GM18508 (cell line): ENCODE results near the gene ZNF470.
A peak's percentile ranks its signal among the peaks of the same experiment; 100 is the strongest.

ENCODE experiments used
- ATAC-seq: cut with Tn5 transposase; IDR thresholded peaks from one replicate; pipeline ENCODE4 v1.9.1; 2021; ENCODE audit warnings: moderate number of reproducible peaks; ENCODE audit not compliant: insufficient read depth, unreplicated experiment

The ZNF470 gene

GRCh38 chr19:56567274-56568120 is at the start of gene ZNF470:
Gene ZNF470 (plus strand): TSS chr19:56567468. CDS start chr19:56570312, 2,844 bp downstream.
- ATAC-seq = peak; percentile 85

DNA sequence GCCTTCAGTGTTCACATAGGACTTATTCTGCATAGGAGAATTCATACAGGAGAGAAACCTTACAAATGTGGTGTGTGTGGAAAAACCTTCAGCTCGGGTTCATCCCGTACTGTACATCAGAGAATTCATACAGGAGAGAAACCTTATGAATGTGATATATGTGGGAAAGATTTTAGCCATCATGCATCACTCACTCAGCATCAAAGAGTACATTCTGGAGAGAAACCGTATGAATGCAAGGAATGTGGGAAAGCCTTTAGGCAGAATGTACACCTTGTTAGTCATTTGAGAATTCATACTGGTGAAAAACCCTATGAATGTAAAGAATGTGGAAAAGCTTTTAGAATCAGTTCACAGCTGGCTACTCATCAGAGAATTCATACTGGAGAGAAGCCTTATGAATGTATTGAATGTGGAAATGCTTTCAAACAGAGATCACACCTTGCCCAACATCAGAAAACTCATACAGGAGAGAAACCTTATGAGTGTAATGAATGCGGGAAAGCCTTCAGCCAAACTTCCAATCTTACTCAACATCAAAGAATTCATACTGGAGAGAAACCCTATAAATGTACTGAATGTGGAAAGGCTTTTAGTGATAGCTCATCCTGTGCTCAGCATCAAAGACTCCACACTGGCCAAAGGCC is 41.9 kb upstream of the ZNF470 start:
- ATAC-seq = no peak

DNA sequence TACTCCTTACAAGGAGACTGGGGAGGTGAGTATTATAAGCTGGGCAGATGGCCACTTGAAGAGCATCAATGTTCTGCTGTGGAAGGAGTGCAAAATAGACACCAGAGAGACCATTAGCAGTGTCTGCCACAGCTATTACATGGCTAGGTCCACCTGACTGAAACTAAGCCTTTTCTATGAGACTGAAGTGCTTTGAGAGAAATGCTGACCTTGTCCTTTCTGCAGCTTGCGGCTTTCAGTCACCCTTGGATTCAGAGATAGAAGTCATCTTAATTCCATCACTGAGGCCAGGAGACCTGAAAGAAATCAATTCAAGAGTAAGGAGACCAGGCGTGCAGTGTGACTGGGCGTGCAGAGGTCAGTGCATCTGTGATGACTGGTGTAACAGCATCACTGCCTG is 29.8 kb upstream of the ZNF470 start:
- ATAC-seq = no peak

- peak; percentile 63 for ATAC-seq
These were observed 29.0 kb upstream of the ZNF470 start for GRCh38 chr19:56538254-56538760.

DNA sequence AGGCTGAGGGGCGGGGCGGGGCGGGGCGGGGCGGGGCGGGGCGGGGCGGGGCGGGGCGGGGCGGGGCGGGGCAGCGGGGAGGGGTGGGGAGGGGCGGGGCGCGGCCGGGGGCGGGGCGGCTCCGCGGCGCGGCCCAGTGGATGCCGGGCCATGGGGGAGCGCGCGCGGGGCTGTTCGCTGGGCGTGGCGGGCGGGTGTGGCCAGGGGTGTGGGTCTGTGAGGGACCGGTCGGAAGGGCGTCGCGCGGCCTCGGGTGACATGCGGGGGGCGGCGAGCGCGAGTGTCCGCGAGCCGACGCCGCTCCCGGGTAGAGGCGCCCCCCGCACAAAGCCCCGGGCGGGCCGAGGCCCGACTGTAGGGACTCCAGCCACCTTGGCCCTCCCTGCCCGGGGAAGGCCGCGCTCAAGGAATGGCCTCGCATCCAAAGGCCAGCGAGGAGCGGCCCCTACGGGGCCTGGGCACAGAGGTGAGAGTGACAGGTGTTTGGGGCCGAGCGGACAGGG is 28.5 kb upstream of the ZNF470 start, which contains the start of gene ZFP28:
Gene ZFP28 (plus strand): TSS at position 188 of the 503 bp plus-strand sequence. CDS start 71 bp downstream, at position 259.
- no peak for ATAC-seq

GRCh38 chr19:56543776-56544175 is 23.5 kb upstream of the ZNF470 start:
- no peak for ATAC-seq

GRCh38 chr19:56547535-56547934 is 19.7 kb upstream of the ZNF470 start:
- no peak for ATAC-seq

DNA sequence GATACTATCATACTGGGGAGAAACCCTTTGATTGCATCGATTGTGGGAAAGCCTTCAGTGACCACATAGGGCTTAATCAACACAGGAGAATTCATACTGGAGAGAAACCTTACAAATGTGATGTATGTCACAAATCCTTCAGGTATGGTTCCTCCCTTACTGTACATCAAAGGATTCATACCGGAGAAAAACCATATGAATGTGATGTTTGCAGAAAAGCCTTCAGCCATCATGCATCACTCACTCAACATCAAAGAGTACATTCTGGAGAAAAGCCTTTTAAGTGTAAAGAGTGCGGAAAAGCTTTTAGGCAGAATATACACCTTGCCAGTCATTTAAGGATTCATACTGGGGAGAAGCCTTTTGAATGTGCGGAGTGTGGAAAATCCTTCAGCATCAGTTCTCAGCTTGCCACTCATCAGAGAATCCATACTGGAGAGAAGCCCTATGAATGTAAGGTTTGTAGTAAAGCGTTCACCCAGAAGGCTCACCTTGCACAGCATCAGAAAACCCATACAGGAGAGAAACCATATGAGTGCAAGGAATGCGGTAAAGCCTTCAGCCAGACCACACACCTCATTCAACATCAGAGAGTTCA is 12.9 kb upstream of the ZNF470 start:
- ATAC-seq = no peak

- ATAC-seq = no peak
These were observed 4.5 kb upstream of the ZNF470 start for GRCh38 chr19:56562766-56563165.

DNA sequence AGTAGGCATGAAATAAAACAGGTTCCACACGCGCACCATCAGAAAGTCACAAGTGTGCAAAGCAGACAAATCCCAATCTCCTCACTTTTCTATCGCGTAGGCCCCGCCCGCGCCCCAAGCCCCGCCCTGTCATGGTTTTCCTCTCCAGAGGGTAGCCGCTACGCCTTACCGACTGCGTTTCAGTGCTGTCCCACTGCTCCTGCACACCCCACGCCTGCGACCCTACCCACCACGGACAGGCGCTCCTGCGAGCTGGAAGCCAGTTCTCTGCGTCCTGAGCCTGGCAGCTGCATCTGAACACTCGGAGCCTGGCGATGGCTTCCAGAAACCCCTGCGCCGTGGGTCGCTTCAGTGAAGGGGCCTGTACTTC is 379 bp upstream of the ZNF470 start:
- ATAC-seq = peak; percentile 17

DNA sequence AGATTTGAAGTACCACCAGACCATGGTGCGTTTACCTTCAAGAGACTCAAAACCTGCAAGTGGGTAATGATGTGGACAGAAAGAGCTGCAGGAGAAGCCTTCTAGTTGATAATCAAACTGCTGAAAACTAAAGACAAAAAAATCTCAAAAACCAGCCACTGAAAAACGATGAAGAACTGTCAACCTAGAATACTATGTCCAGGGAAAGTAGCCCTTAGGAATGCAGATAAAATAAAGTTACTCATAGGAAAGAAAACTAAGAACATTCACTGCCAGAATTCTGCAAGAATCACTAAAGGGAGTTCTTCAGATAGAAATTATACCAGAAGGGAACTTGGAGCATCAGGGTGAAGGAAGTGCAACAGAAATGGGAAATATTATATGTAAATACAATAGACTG is 5.3 kb downstream of the ZNF470 start:
- ATAC-seq = no peak

DNA sequence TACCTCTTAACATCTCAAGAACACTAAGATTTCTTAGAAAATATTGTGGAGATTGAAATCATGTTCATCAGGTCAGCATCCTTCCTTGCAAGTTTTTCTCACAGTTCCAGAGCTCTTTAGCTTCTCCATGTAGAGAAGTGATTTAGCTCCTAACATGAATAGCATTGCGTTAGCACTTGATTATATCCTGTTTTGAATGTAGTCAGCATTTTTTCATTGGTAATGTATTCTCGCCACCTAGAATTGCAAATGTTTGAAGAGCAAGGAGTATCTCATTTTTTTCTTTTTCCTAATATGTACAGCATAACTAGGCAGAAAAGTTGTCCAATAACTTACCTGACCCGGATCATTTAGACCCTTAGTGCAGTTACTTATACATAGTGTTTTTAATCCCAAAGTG is 6.6 kb downstream of the ZNF470 start:
- ATAC-seq = no peak

GRCh38 chr19:56577719-56578602 is 10.7 kb downstream of the ZNF470 start:
- no peak for ATAC-seq

DNA sequence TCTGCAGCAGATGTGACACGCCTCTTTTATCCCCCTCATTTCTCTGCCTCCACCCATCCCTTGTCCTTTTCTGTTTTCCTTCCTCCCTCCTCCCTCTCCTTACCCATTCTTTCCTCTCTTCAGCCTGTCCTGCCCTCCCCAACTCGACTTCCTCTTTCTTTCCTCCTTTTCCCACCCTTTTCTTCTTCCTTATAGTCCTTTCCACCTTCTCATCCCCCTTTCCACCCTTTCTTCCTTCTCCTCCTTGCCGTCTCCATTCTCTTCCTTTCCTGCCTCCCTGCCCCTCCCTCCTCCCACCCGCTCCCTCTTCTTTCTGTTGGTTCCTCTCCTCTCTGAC is 27.1 kb downstream of the ZNF470 start:
- no peak for ATAC-seq

DNA sequence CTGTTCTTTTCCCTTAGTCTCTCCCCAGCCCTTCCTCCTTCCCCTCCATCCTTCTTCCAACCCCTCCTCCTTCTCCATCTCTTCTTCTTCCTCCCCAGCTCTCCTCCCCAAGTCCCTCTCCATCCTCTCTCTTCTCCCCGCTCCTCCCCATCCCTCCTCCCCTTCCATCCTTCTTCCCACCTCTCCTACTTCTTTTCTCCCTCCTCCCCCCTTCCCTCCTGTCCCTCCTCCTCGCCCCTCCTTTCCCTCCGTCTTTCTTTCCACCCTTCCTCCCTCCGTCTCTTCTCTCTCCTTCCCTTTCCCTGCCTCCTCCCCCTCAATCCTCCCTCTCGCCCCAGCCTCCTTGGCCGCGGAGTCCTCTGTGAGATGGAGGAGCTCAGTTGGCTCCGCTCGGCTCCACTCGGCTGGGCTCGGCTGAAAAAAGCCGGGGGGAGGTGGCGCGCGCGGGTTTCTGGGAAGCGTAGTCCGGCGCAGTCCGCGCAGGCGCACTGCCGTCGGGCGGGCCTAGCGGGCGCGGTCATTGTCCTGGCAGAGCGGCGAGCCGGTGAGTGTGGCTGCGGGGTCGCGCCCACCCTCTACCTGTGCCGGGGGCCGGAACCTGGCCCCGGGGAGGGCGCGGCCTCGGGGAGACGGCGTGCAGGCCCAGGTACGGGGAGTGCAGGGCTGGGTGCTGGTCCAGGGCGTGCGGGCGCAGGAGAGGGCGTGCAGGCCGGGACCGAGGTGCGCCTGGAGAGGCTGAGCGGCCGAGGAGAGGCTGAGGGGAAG is 27.7 kb downstream of the ZNF470 start, which contains the start of gene ZNF71:
Gene ZNF71 (plus strand): TSS at position 520 of the 765 bp plus-strand sequence. CDS start 6,257 bp downstream, outside the sequence.
- ATAC-seq = no peak

DNA sequence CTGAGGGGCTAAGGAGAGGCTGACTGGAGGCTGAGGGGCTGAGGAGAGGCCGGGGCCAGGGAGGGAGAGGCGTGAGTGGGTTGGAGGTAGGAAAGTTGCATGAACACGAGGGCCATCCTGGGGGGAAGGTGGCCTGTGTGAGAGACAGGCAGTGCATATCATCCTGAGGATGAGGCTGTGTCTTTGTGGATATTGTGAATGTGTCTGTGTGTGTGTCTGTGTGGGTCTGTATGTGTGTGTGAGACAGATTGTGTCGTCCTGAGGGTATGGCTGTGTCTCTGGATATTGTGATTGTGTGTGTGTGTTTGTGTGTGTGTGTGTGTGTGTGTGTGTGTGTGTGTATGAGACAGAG is 28.3 kb downstream of the ZNF470 start:
- no peak for ATAC-seq

- ATAC-seq = no peak
These were observed 29.4 kb downstream of the ZNF470 start for GRCh38 chr19:56596676-56597075.

DNA sequence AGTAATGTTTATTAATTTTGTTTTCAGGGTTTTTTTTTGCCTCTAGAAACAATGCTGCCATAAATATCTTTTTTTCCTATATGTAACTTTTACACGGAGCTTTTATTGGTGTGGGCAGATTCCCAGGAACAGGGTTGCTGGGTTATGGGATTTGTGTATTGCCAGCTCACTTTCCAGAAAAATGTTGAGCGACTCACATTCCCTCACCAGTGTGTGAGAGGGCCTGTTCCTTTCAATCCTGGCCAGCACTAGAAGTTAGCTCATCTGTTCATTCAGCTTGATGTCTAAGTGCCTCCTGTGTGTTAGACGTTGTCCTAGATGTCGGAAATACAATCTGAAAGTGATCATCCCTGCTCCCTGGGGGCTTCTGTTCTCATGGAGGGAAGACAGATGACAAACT is 30.4 kb downstream of the ZNF470 start:
- ATAC-seq = no peak

GRCh38 chr19:56601375-56601774 is 34.1 kb downstream of the ZNF470 start:
- no peak for ATAC-seq
